IMR-90 (cell line): Measurements from ENCODE around the gene RHOD. TPM values are rescaled to one million over a fixed set of nuclear protein-coding genes. Genes with fewer than 3 reads are reported as not detected.

Source experiments
- ATAC-seq: fragments of 200-7000 bp; cut with Tn5 transposase; 2 replicates; pipeline ENCODE4 v1.9.1; 2020; ENCODE audit warnings: low read depth, mild to moderate bottlenecking, moderate library complexity
- BruUV-seq: library from RNA; stranded (reverse); fragments of 400-500 nt; replicated peaks from 2 replicates; lab custom pipeline; 2021; lab: Mats Ljungman, UMichigan
- CTCF ChIA-PET: fragments of 300-600 bp; formaldehyde crosslinking; extraction: SDS; loops from one replicate; lab custom pipeline; 2021; ENCODE audit warnings: antibody characterized with exemption; lab: Yijun Ruan, JAX
- POLR2A ChIA-PET: fragments of 300-600 bp; sonication (Branson Sonifier 250); formaldehyde crosslinking; loops from one replicate; lab custom pipeline; 2022; ENCODE audit warnings: antibody characterized with exemption; ENCODE audit not compliant: unreplicated experiment; lab: Charles Lee
- DNase-seq: peaks from one replicate; pipeline ENCODE4 v3.0.0; 2013
- H2AFZ ChIP-seq: replicated peaks from 2 replicates; pipeline ENCODE3; 2013; ENCODE audit warnings: low read length, mild to moderate bottlenecking; ENCODE audit not compliant: poor library complexity
- H2AK5ac ChIP-seq: 2 replicates; pipeline ENCODE4 v1.6.1; 2013; ENCODE audit warnings: low read depth, low read length, inconsistent platforms
- H2AK9ac ChIP-seq: replicated peaks from 2 replicates; pipeline ENCODE3; 2013; ENCODE audit warnings: mild to moderate bottlenecking, low read depth, low read length, moderate library complexity; ENCODE audit not compliant: poor library complexity
- H2BK120ac ChIP-seq: 2 replicates; pipeline ENCODE4 v1.6.1; 2013; ENCODE audit warnings: low read depth, low read length, inconsistent platforms
- H2BK15ac ChIP-seq: 3 replicates; pipeline ENCODE4 v1.6.1; 2013; ENCODE audit warnings: low read depth, low read length, inconsistent platforms
- H2BK20ac ChIP-seq: 2 replicates; pipeline ENCODE4 v1.6.1; 2013; ENCODE audit warnings: low read depth, mild to moderate bottlenecking, inconsistent platforms, low read length, moderate library complexity
- H2BK5ac ChIP-seq: 2 replicates; pipeline ENCODE4 v1.6.1; 2013; ENCODE audit warnings: mild to moderate bottlenecking, low read depth, low read length, inconsistent platforms; ENCODE audit not compliant: poor library complexity, severe bottlenecking
- H3K14ac ChIP-seq: replicated peaks from 2 replicates; pipeline ENCODE4 v1.6.1; 2013; ENCODE audit warnings: low read depth, low read length, inconsistent platforms
- H3K18ac ChIP-seq: 2 replicates; pipeline ENCODE4 v1.6.1; 2013; ENCODE audit warnings: low read depth, low read length, control low read depth
- H3K23ac ChIP-seq: 2 replicates; pipeline ENCODE4 v1.6.1; 2013; ENCODE audit warnings: low read depth, low read length, inconsistent platforms
- H3K27ac ChIP-seq: 2 replicates; pipeline ENCODE4 v1.5.1; 2013; ENCODE audit warnings: mild to moderate bottlenecking, control low read depth, low read length; ENCODE audit not compliant: insufficient read depth
- H3K27me3 ChIP-seq: 2 replicates; pipeline ENCODE4 v1.6.1; 2013; ENCODE audit warnings: low read length; ENCODE audit not compliant: control insufficient read depth, insufficient read depth
- H3K36me3 ChIP-seq: 2 replicates; pipeline ENCODE4 v1.6.1; 2013; ENCODE audit warnings: low read length, mixed read lengths; ENCODE audit not compliant: control insufficient read depth, insufficient read depth
- H3K4ac ChIP-seq: 2 replicates; pipeline ENCODE4 v1.6.1; 2013; ENCODE audit warnings: low read depth, low read length, inconsistent platforms
- H3K4me1 ChIP-seq: 2 replicates; pipeline ENCODE4 v1.6.1; 2013; ENCODE audit warnings: low read length, mixed read lengths; ENCODE audit not compliant: control insufficient read depth, insufficient read depth
- H3K4me2 ChIP-seq: 2 replicates; pipeline ENCODE4 v1.6.1; 2013; ENCODE audit warnings: low read depth, mild to moderate bottlenecking, control low read depth, low read length, moderate library complexity
- H3K4me3 ChIP-seq: 2 replicates; pipeline ENCODE4 v1.5.1; 2013; ENCODE audit warnings: low read depth, mild to moderate bottlenecking, control low read depth, low read length, moderate library complexity; ENCODE audit not compliant: insufficient read depth
- H3K56ac ChIP-seq: 2 replicates; pipeline ENCODE4 v1.6.1; 2013; ENCODE audit warnings: low read length, inconsistent platforms; ENCODE audit not compliant: insufficient read depth; ENCODE audit errors: extremely low read depth
- H3K79me1 ChIP-seq, 2 experiments: 2 replicates each; pipeline ENCODE4 v1.6.1; 2013; ENCODE audit warnings: low read length in 2 of 2, inconsistent platforms in 1 of 2, low read depth in 1 of 2
- H3K9ac ChIP-seq: 2 replicates; pipeline ENCODE4 v1.6.1; 2013; ENCODE audit warnings: low read depth, low read length, control low read depth
- H3K9me1 ChIP-seq: 2 replicates; pipeline ENCODE4 v1.6.1; 2013; ENCODE audit warnings: low read length, inconsistent platforms; ENCODE audit not compliant: insufficient read depth
- H3K9me3 ChIP-seq: 2 replicates; pipeline ENCODE4 v1.6.1; 2013; ENCODE audit warnings: low read length; ENCODE audit not compliant: control insufficient read depth, insufficient read depth
- H4K20me1 ChIP-seq: 2 replicates; pipeline ENCODE4 v1.6.1; 2013; ENCODE audit warnings: low read length, inconsistent platforms; ENCODE audit not compliant: insufficient read depth
- H4K5ac ChIP-seq: 2 replicates; pipeline ENCODE4 v1.6.1; 2013; ENCODE audit warnings: mild to moderate bottlenecking, low read depth, low read length, control low read depth
- H4K8ac ChIP-seq, 2 experiments: 2 replicates each; pipeline ENCODE4 v1.6.1; 2013; ENCODE audit warnings: low read depth in 2 of 2, low read length in 2 of 2, control low read depth in 1 of 2, inconsistent platforms in 1 of 2
- H4K91ac ChIP-seq: 2 replicates; pipeline ENCODE4 v1.6.1; 2013; ENCODE audit warnings: low read depth, low read length, inconsistent platforms; ENCODE audit not compliant: insufficient read depth
- BHLHE40 ChIP-seq: fragments of 150-350 bp; IDR thresholded peaks from 2 replicates; pipeline ENCODE4 v1.6.1; 2016; ENCODE audit warnings: mild to moderate bottlenecking, low read depth, low read length
- CEBPB ChIP-seq: IDR thresholded peaks from 2 replicates; pipeline ENCODE4 v1.6.1; 2012; ENCODE audit warnings: low read depth, low read length, improper control_type of control experiment
- CHD1 ChIP-seq: IDR thresholded peaks from 2 replicates; pipeline ENCODE4 v1.6.1; 2012; ENCODE audit warnings: low read depth, low read length, improper control_type of control experiment
- FOS ChIP-seq: fragments of 150-350 bp; IDR thresholded peaks from 2 replicates; pipeline ENCODE4 v1.6.1; 2016; ENCODE audit warnings: low read depth, low read length
- MAFK ChIP-seq: IDR thresholded peaks from 2 replicates; pipeline ENCODE4 v1.6.1; 2012; ENCODE audit warnings: low read depth, low read length, improper control_type of control experiment
- MAZ ChIP-seq: IDR thresholded peaks from 2 replicates; pipeline ENCODE4 v1.6.1; 2012; ENCODE audit warnings: low read depth, mild to moderate bottlenecking, low read length, improper control_type of control experiment, moderate library complexity, borderline replicate concordance
- MXI1 ChIP-seq: IDR thresholded peaks from 2 replicates; pipeline ENCODE4 v1.6.1; 2012; ENCODE audit warnings: low read depth, mild to moderate bottlenecking, low read length, moderate library complexity, borderline replicate concordance
- NFE2L2 ChIP-seq: fragments of 150-350 bp; IDR thresholded peaks from 2 replicates; pipeline ENCODE4 v1.6.1; 2016; ENCODE audit warnings: low read depth, mild to moderate bottlenecking, low read length
- POLR2A ChIP-seq: IDR thresholded peaks from 2 replicates; pipeline ENCODE4 v1.6.1; 2012; ENCODE audit warnings: mild to moderate bottlenecking, low read depth, low read length
- RAD21 ChIP-seq: IDR thresholded peaks from 2 replicates; pipeline ENCODE4 v1.6.1; 2012; ENCODE audit warnings: low read length, improper control_type of control experiment
- RCOR1 ChIP-seq: IDR thresholded peaks from 2 replicates; pipeline ENCODE4 v1.6.1; 2012; ENCODE audit warnings: mild to moderate bottlenecking, low read length, improper control_type of control experiment; ENCODE audit not compliant: insufficient replicate concordance
- RFX5 ChIP-seq: IDR thresholded peaks from 2 replicates; pipeline ENCODE4 v1.8.0; 2012; ENCODE audit warnings: low read depth, mild to moderate bottlenecking, low read length, moderate library complexity
- SMC3 ChIP-seq: fragments of 150-350 bp; IDR thresholded peaks from 2 replicates; pipeline ENCODE4 v1.6.1; 2016; ENCODE audit warnings: low read depth, mild to moderate bottlenecking, antibody characterized with exemption, low read length, moderate library complexity
- WGBS, 2 experiments: methylation state at CpG; one replicate each; pipeline versions ENCODE4 v1.1.5 to v1.1.7; 2013; ENCODE audit warnings: missing lambda C conversion rate in 2 of 2; ENCODE audit not compliant: insufficient read length in 1 of 2; ENCODE audit errors: extremely low coverage in 2 of 2; 5-methylcytosine and 5-hydroxymethylcytosine counted together
- dilution Hi-C: fragments of 300-500 bp; cut with HindIII; formaldehyde crosslinking; loops from one replicate; pipeline ENCODE4 v1.14.3; 2018; ENCODE audit warnings: low sequenced_read_pairs; ENCODE audit not compliant: unreplicated experiment
- in situ Hi-C: fragments of 300-500 bp; cut with MboI; formaldehyde crosslinking; loops from 3 replicates; pipeline ENCODE4 v1.14.3; 2019; ENCODE audit warnings: low sequenced_read_pairs, inconsistent platforms, mixed read lengths
- intact Hi-C: fragments of 100-400 bp; cut with micrococcal nuclease; formaldehyde crosslinking; loops from 2 replicates; pipeline ENCODE4 v1.10.0; 2022
- polyA plus RNA-seq, 3 experiments: library from polyadenylated mRNA; depleted of rRNA; stranded (reverse); fragments of >200 nt; gene quantifications; 2 replicates each; pipeline ENCODE4 v1.2.3, GENCODE V29; 2012; ENCODE audit warnings: low replicate concordance in 1 of 3
- total RNA-seq: library from RNA; depleted of rRNA; stranded (reverse); fragments of >200 nt; gene quantifications from 2 replicates; pipeline ENCODE4 v1.2.3, GENCODE V29; 2012
- TF ChIP-seq, protein P1 (sequence below): conservative IDR thresholded peaks from 2 replicates; pipeline ENCODE4 v1.5.1; 2012; ENCODE audit warnings: mild to moderate bottlenecking, low read depth, low read length, improper control_type of control experiment
- TF ChIP-seq, protein P2 (sequence below): fragments of 150-350 bp; IDR thresholded peaks from 2 replicates; pipeline ENCODE4 v1.6.1; 2017; ENCODE audit warnings: mild to moderate bottlenecking, antibody characterized with exemption, low read length, low read depth
- TF ChIP-seq, protein P3 (sequence below): fragments of 150-350 bp; IDR thresholded peaks from 2 replicates; pipeline ENCODE4 v1.6.1; 2016; ENCODE audit warnings: low read depth, mild to moderate bottlenecking, low read length, moderate library complexity, borderline replicate concordance

The RHOD gene
- total and polyA plus RNA-seq, 2 of the 4 experiments (the other 2 are of a cell fraction): 4.7 to 10.9 TPM

- no peak overlapping the region for H3K23ac ChIP-seq
- H3K14ac ChIP-seq: no peak overlapping the region
- POLR2A ChIA-PET: no interaction called here
Measured at GRCh38 chr11:67095214-67095507, 38.5 kb downstream of the RHOD start.

More at GRCh38 chr11:67095214-67095507, 38.5 kb downstream of the RHOD start:
- H3K56ac ChIP-seq: no peak overlapping the region
- H2BK5ac ChIP-seq: no peak overlapping the region
- H4K20me1 ChIP-seq: no peaks in the 10 kb centered on the region
- CTCF ChIA-PET: no interaction called here
- no peak overlapping the region for H3K4ac ChIP-seq
- no peak overlapping the region for H4K5ac ChIP-seq
- no peaks in the 10 kb centered on the region for H3K79me1 ChIP-seq
- DNase-seq: no peak
- no peaks in the 10 kb centered on the region for H3K9me3 ChIP-seq
- no peaks in the 10 kb centered on the region for H3K4me1 ChIP-seq
- no peak overlapping the region for H3K27ac ChIP-seq
- TF ChIP-seq CHD1 (no peak), FOS (no peak), MAZ (no peak), SMC3 (no peak), RAD21 (no peak), RFX5 (no peak), POLR2A (no peak), MXI1 (no peak), CEBPB (no peak), NFE2L2 (no peak), BHLHE40 (no peak), RCOR1 (no peak), MAFK (no peak)
- TF ChIP-seq, protein P1, sequence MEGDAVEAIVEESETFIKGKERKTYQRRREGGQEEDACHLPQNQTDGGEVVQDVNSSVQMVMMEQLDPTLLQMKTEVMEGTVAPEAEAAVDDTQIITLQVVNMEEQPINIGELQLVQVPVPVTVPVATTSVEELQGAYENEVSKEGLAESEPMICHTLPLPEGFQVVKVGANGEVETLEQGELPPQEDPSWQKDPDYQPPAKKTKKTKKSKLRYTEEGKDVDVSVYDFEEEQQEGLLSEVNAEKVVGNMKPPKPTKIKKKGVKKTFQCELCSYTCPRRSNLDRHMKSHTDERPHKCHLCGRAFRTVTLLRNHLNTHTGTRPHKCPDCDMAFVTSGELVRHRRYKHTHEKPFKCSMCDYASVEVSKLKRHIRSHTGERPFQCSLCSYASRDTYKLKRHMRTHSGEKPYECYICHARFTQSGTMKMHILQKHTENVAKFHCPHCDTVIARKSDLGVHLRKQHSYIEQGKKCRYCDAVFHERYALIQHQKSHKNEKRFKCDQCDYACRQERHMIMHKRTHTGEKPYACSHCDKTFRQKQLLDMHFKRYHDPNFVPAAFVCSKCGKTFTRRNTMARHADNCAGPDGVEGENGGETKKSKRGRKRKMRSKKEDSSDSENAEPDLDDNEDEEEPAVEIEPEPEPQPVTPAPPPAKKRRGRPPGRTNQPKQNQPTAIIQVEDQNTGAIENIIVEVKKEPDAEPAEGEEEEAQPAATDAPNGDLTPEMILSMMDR: no peak
- TF ChIP-seq, protein P2, sequence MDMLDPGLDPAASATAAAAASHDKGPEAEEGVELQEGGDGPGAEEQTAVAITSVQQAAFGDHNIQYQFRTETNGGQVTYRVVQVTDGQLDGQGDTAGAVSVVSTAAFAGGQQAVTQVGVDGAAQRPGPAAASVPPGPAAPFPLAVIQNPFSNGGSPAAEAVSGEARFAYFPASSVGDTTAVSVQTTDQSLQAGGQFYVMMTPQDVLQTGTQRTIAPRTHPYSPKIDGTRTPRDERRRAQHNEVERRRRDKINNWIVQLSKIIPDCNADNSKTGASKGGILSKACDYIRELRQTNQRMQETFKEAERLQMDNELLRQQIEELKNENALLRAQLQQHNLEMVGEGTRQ: no peak
- TF ChIP-seq, protein P3, sequence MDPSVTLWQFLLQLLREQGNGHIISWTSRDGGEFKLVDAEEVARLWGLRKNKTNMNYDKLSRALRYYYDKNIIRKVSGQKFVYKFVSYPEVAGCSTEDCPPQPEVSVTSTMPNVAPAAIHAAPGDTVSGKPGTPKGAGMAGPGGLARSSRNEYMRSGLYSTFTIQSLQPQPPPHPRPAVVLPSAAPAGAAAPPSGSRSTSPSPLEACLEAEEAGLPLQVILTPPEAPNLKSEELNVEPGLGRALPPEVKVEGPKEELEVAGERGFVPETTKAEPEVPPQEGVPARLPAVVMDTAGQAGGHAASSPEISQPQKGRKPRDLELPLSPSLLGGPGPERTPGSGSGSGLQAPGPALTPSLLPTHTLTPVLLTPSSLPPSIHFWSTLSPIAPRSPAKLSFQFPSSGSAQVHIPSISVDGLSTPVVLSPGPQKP: no peak
- H3K9me1 ChIP-seq: no peaks in the 10 kb centered on the region; the same call in 1 of the 2 replicates
- BruUV-seq: no TSS peak
- H4K91ac ChIP-seq: no peak overlapping the region
- no peak overlapping the region for H2AFZ ChIP-seq
- H3K9ac ChIP-seq: no peak overlapping the region
- no peak overlapping the region for H2AK5ac ChIP-seq
- H2BK120ac ChIP-seq: no peak overlapping the region
- ATAC-seq: no peak
- WGBS, 2 experiments: 50% methylated on average over 1 of the region's 1 CpG; no CpG with 5 or more reads in 1 of the 2 experiments
- no peak overlapping the region for H2BK20ac ChIP-seq
- H2BK15ac ChIP-seq: no peak overlapping the region
- no peak overlapping the region for H2AK9ac ChIP-seq
- no peak overlapping the region for H3K4me2 ChIP-seq
- H3K18ac ChIP-seq: no peak overlapping the region
- no peak overlapping the region for H3K4me3 ChIP-seq
- in situ Hi-C loops: no loop called here
- peaks cover 9% of the 10 kb centered on the region for H3K27me3 ChIP-seq
- H4K8ac ChIP-seq: no peak overlapping the region
- H3K36me3 ChIP-seq: no peaks in the 10 kb centered on the region
- intact Hi-C loops: no loop called here
- dilution Hi-C loops: no loop called here
